GM19240 (cell line): Measurements from ENCODE around the gene CSNK1D.
"Not testable (repeated sequence)": the region's sequence is repeated elsewhere in the genome, so short reads cannot be mapped to it uniquely, and the experiment has no call there.

Source experiments
- DNase-seq: peaks from one replicate; pipeline ENCODE4 v3.0.0; 2011; ENCODE audit warnings: low spot score; ENCODE audit not compliant: insufficient read length

CSNK1D gene

GRCh38 chr17:82216301-82217119, 57.0 kb downstream of the CSNK1D start:
- DNase-seq = no peak

- DNase-seq = no peak
Observed at GRCh38 chr17:82215972-82216300, 57.6 kb downstream of the CSNK1D start.

GRCh38 chr17:82215095-82215971, 58.2 kb downstream of the CSNK1D start:
- DNase-seq = no peak

GRCh38 chr17:82214012-82214628, 59.4 kb downstream of the CSNK1D start:
- no peak for DNase-seq

- DNase-seq = no peak
Observed at GRCh38 chr17:82213251-82214011, 60.1 kb downstream of the CSNK1D start.

GRCh38 chr17:82212331-82213250, 60.9 kb downstream of the CSNK1D start, which contains the start of gene CCDC57:
CCDC57 (minus strand) TSS chr17:82212842; CDS start chr17:82201944, 10,898 bp downstream.
- DNase-seq = peak; percentile 79

- DNase-seq = not testable (repeated sequence)
Observed at GRCh38 chr17:82210655-82211054, 62.8 kb downstream of the CSNK1D start.

- DNase-seq = peak; percentile 86
Observed at GRCh38 chr17:82205720-82206508, 67.6 kb downstream of the CSNK1D start.

GRCh38 chr17:82204831-82205719, 68.4 kb downstream of the CSNK1D start:
- no peak for DNase-seq

- no peak for DNase-seq
Observed at GRCh38 chr17:82203920-82204319, 69.6 kb downstream of the CSNK1D start.

- no peak for DNase-seq
Observed at GRCh38 chr17:82202981-82203380, 70.5 kb downstream of the CSNK1D start.

- DNase-seq = no peak
Observed at GRCh38 chr17:82201498-82201910, 72.0 kb downstream of the CSNK1D start.

- DNase-seq = no peak
Observed at GRCh38 chr17:82200743-82201497, 72.6 kb downstream of the CSNK1D start.

- DNase-seq = no peak
Observed at GRCh38 chr17:82200135-82200534, 73.4 kb downstream of the CSNK1D start.

- DNase-seq = no peak
Observed at GRCh38 chr17:82199496-82199895, 74.0 kb downstream of the CSNK1D start.

- DNase-seq = no peak
Observed at GRCh38 chr17:82198092-82198491, 75.4 kb downstream of the CSNK1D start.
